IMR-90 (cell line): ENCODE results near the gene HRH2. TPM values are rescaled to one million over a fixed set of nuclear protein-coding genes. Genes with fewer than 3 reads are reported as not detected.

Experiments
- ATAC-seq: fragments of 200-7000 bp; cut with Tn5 transposase; 2 replicates; pipeline ENCODE4 v1.9.1; 2020; ENCODE audit warnings: low read depth, mild to moderate bottlenecking, moderate library complexity
- BruUV-seq: library from RNA; stranded (reverse); fragments of 400-500 nt; replicated peaks from 2 replicates; lab custom pipeline; 2021; lab: Mats Ljungman, UMichigan
- CTCF ChIA-PET: fragments of 300-600 bp; formaldehyde crosslinking; extraction: SDS; loops from one replicate; lab custom pipeline; 2021; ENCODE audit warnings: antibody characterized with exemption; lab: Yijun Ruan, JAX
- POLR2A ChIA-PET: fragments of 300-600 bp; sonication (Branson Sonifier 250); formaldehyde crosslinking; loops from one replicate; lab custom pipeline; 2022; ENCODE audit warnings: antibody characterized with exemption; ENCODE audit not compliant: unreplicated experiment; lab: Charles Lee
- DNase-seq: peaks from one replicate; pipeline ENCODE4 v3.0.0; 2013
- H2AFZ ChIP-seq: replicated peaks from 2 replicates; pipeline ENCODE3; 2013; ENCODE audit warnings: low read length, mild to moderate bottlenecking; ENCODE audit not compliant: poor library complexity
- H2AK5ac ChIP-seq: 2 replicates; pipeline ENCODE4 v1.6.1; 2013; ENCODE audit warnings: low read depth, low read length, inconsistent platforms
- H2AK9ac ChIP-seq: replicated peaks from 2 replicates; pipeline ENCODE3; 2013; ENCODE audit warnings: mild to moderate bottlenecking, low read depth, low read length, moderate library complexity; ENCODE audit not compliant: poor library complexity
- H2BK120ac ChIP-seq: 2 replicates; pipeline ENCODE4 v1.6.1; 2013; ENCODE audit warnings: low read depth, low read length, inconsistent platforms
- H2BK15ac ChIP-seq: 3 replicates; pipeline ENCODE4 v1.6.1; 2013; ENCODE audit warnings: low read depth, low read length, inconsistent platforms
- H2BK20ac ChIP-seq: 2 replicates; pipeline ENCODE4 v1.6.1; 2013; ENCODE audit warnings: low read depth, mild to moderate bottlenecking, inconsistent platforms, low read length, moderate library complexity
- H2BK5ac ChIP-seq: 2 replicates; pipeline ENCODE4 v1.6.1; 2013; ENCODE audit warnings: mild to moderate bottlenecking, low read depth, low read length, inconsistent platforms; ENCODE audit not compliant: poor library complexity, severe bottlenecking
- H3K14ac ChIP-seq: replicated peaks from 2 replicates; pipeline ENCODE4 v1.6.1; 2013; ENCODE audit warnings: low read depth, low read length, inconsistent platforms
- H3K18ac ChIP-seq: 2 replicates; pipeline ENCODE4 v1.6.1; 2013; ENCODE audit warnings: low read depth, low read length, control low read depth
- H3K23ac ChIP-seq: 2 replicates; pipeline ENCODE4 v1.6.1; 2013; ENCODE audit warnings: low read depth, low read length, inconsistent platforms
- H3K27ac ChIP-seq: 2 replicates; pipeline ENCODE4 v1.5.1; 2013; ENCODE audit warnings: mild to moderate bottlenecking, control low read depth, low read length; ENCODE audit not compliant: insufficient read depth
- H3K27me3 ChIP-seq: 2 replicates; pipeline ENCODE4 v1.6.1; 2013; ENCODE audit warnings: low read length; ENCODE audit not compliant: control insufficient read depth, insufficient read depth
- H3K36me3 ChIP-seq: 2 replicates; pipeline ENCODE4 v1.6.1; 2013; ENCODE audit warnings: low read length, mixed read lengths; ENCODE audit not compliant: control insufficient read depth, insufficient read depth
- H3K4ac ChIP-seq: 2 replicates; pipeline ENCODE4 v1.6.1; 2013; ENCODE audit warnings: low read depth, low read length, inconsistent platforms
- H3K4me1 ChIP-seq: 2 replicates; pipeline ENCODE4 v1.6.1; 2013; ENCODE audit warnings: low read length, mixed read lengths; ENCODE audit not compliant: control insufficient read depth, insufficient read depth
- H3K4me2 ChIP-seq: 2 replicates; pipeline ENCODE4 v1.6.1; 2013; ENCODE audit warnings: low read depth, mild to moderate bottlenecking, control low read depth, low read length, moderate library complexity
- H3K4me3 ChIP-seq: 2 replicates; pipeline ENCODE4 v1.5.1; 2013; ENCODE audit warnings: low read depth, mild to moderate bottlenecking, control low read depth, low read length, moderate library complexity; ENCODE audit not compliant: insufficient read depth
- H3K56ac ChIP-seq: 2 replicates; pipeline ENCODE4 v1.6.1; 2013; ENCODE audit warnings: low read length, inconsistent platforms; ENCODE audit not compliant: insufficient read depth; ENCODE audit errors: extremely low read depth
- H3K79me1 ChIP-seq, 2 experiments: 2 replicates each; pipeline ENCODE4 v1.6.1; 2013; ENCODE audit warnings: low read length in 2 of 2, inconsistent platforms in 1 of 2, low read depth in 1 of 2
- H3K9ac ChIP-seq: 2 replicates; pipeline ENCODE4 v1.6.1; 2013; ENCODE audit warnings: low read depth, low read length, control low read depth
- H3K9me1 ChIP-seq: 2 replicates; pipeline ENCODE4 v1.6.1; 2013; ENCODE audit warnings: low read length, inconsistent platforms; ENCODE audit not compliant: insufficient read depth
- H3K9me3 ChIP-seq: 2 replicates; pipeline ENCODE4 v1.6.1; 2013; ENCODE audit warnings: low read length; ENCODE audit not compliant: control insufficient read depth, insufficient read depth
- H4K20me1 ChIP-seq: 2 replicates; pipeline ENCODE4 v1.6.1; 2013; ENCODE audit warnings: low read length, inconsistent platforms; ENCODE audit not compliant: insufficient read depth
- H4K5ac ChIP-seq: 2 replicates; pipeline ENCODE4 v1.6.1; 2013; ENCODE audit warnings: mild to moderate bottlenecking, low read depth, low read length, control low read depth
- H4K8ac ChIP-seq, 2 experiments: 2 replicates each; pipeline ENCODE4 v1.6.1; 2013; ENCODE audit warnings: low read depth in 2 of 2, low read length in 2 of 2, control low read depth in 1 of 2, inconsistent platforms in 1 of 2
- H4K91ac ChIP-seq: 2 replicates; pipeline ENCODE4 v1.6.1; 2013; ENCODE audit warnings: low read depth, low read length, inconsistent platforms; ENCODE audit not compliant: insufficient read depth
- BHLHE40 ChIP-seq: fragments of 150-350 bp; IDR thresholded peaks from 2 replicates; pipeline ENCODE4 v1.6.1; 2016; ENCODE audit warnings: mild to moderate bottlenecking, low read depth, low read length
- MAZ ChIP-seq: IDR thresholded peaks from 2 replicates; pipeline ENCODE4 v1.6.1; 2012; ENCODE audit warnings: low read depth, mild to moderate bottlenecking, low read length, improper control_type of control experiment, moderate library complexity, borderline replicate concordance
- POLR2A ChIP-seq: IDR thresholded peaks from 2 replicates; pipeline ENCODE4 v1.6.1; 2012; ENCODE audit warnings: mild to moderate bottlenecking, low read depth, low read length
- RFX5 ChIP-seq: IDR thresholded peaks from 2 replicates; pipeline ENCODE4 v1.8.0; 2012; ENCODE audit warnings: low read depth, mild to moderate bottlenecking, low read length, moderate library complexity
- SMC3 ChIP-seq: fragments of 150-350 bp; IDR thresholded peaks from 2 replicates; pipeline ENCODE4 v1.6.1; 2016; ENCODE audit warnings: low read depth, mild to moderate bottlenecking, antibody characterized with exemption, low read length, moderate library complexity
- WGBS, 2 experiments: methylation state at CpG; one replicate each; pipeline versions ENCODE4 v1.1.5 to v1.1.7; 2013; ENCODE audit warnings: missing lambda C conversion rate in 2 of 2; ENCODE audit not compliant: insufficient read length in 1 of 2; ENCODE audit errors: extremely low coverage in 2 of 2; 5-methylcytosine and 5-hydroxymethylcytosine counted together
- dilution Hi-C: fragments of 300-500 bp; cut with HindIII; formaldehyde crosslinking; loops from one replicate; pipeline ENCODE4 v1.14.3; 2018; ENCODE audit warnings: low sequenced_read_pairs; ENCODE audit not compliant: unreplicated experiment
- in situ Hi-C: fragments of 300-500 bp; cut with MboI; formaldehyde crosslinking; loops from 3 replicates; pipeline ENCODE4 v1.14.3; 2019; ENCODE audit warnings: low sequenced_read_pairs, inconsistent platforms, mixed read lengths
- intact Hi-C: fragments of 100-400 bp; cut with micrococcal nuclease; formaldehyde crosslinking; loops from 2 replicates; pipeline ENCODE4 v1.10.0; 2022
- polyA plus RNA-seq, 3 experiments: library from polyadenylated mRNA; depleted of rRNA; stranded (reverse); fragments of >200 nt; gene quantifications; 2 replicates each; pipeline ENCODE4 v1.2.3, GENCODE V29; 2012; ENCODE audit warnings: low replicate concordance in 1 of 3
- total RNA-seq: library from RNA; depleted of rRNA; stranded (reverse); fragments of >200 nt; gene quantifications from 2 replicates; pipeline ENCODE4 v1.2.3, GENCODE V29; 2012

HRH2 gene
- total and polyA plus RNA-seq, 2 of the 4 experiments (the other 2 are of a cell fraction): not detected

- no peak overlapping the region for H3K56ac ChIP-seq
- H4K8ac ChIP-seq: no peak overlapping the region
- H3K27me3 ChIP-seq: no peaks in the 10 kb centered on the region
- H3K4ac ChIP-seq: no peak overlapping the region
- POLR2A ChIA-PET: no interaction called here
- H3K14ac ChIP-seq: no peak overlapping the region
- H2BK120ac ChIP-seq: no peak overlapping the region
- no peaks in the 10 kb centered on the region for H3K9me1 ChIP-seq
- no peaks in the 10 kb centered on the region for H4K20me1 ChIP-seq
- dilution Hi-C loops: no loop called here
- H3K4me2 ChIP-seq: no peak overlapping the region
- H2AK9ac ChIP-seq: no peak overlapping the region
- TF ChIP-seq RFX5 (no peak), MAZ (no peak), POLR2A (no peak), BHLHE40 (no peak), SMC3 (no peak)
- no peak overlapping the region for H2BK20ac ChIP-seq
- H3K23ac ChIP-seq: no peak overlapping the region
- no peak overlapping the region for H4K91ac ChIP-seq
- no TSS peak for BruUV-seq
- H3K36me3 ChIP-seq: no peaks in the 10 kb centered on the region
- H3K18ac ChIP-seq: no peak overlapping the region
- DNase-seq (no peak), ATAC-seq (no peak)
- in situ Hi-C loops: no loop called here
- H3K27ac ChIP-seq: no peak overlapping the region
- no peak overlapping the region for H4K5ac ChIP-seq
- CTCF ChIA-PET: no interaction called here
- no peak overlapping the region for H2BK15ac ChIP-seq
- H3K9ac ChIP-seq: no peak overlapping the region
- no peak overlapping the region for H2AK5ac ChIP-seq
- WGBS, 2 experiments: no CpG with 5 or more reads among the region's 5 CpGs
- H3K79me1 ChIP-seq: no peaks in the 10 kb centered on the region
- H2AFZ ChIP-seq: peak overlapping the region; percentile 37
- H2BK5ac ChIP-seq: no peak overlapping the region
- H3K4me3 ChIP-seq: no peak overlapping the region
- no peaks in the 10 kb centered on the region for H3K9me3 ChIP-seq
- no peaks in the 10 kb centered on the region for H3K4me1 ChIP-seq
- intact Hi-C loops: no loop called here
These were observed 93.5 kb downstream of the HRH2 start for GRCh38 chr5:175751369-175751768.
